ENCODE measurements around the gene TNC.

The TNC gene

GRCh38 chr9:115012486-115012885 is 105.5 kb downstream of the TNC start:
- H3K4me3 ChIP-seq (ENCODE audit: low read length), result no peak overlapping the region
- no peaks in the 10 kb centered on the region for H3K27me3 ChIP-seq (ENCODE audit: control insufficient read depth, insufficient read depth, low read length)
- no peak overlapping the region for H3K27ac ChIP-seq (ENCODE audit: low read depth, low read length)
- no peak overlapping the region for H3K9ac ChIP-seq (ENCODE audit: low read length)
- no peaks in the 10 kb centered on the region for H3K36me3 ChIP-seq (ENCODE audit: control insufficient read depth, insufficient read depth, low read length)
- peaks cover 12% of the 10 kb centered on the region for H3K4me1 ChIP-seq (ENCODE audit: control insufficient read depth, insufficient read depth, low read length)

GRCh38 chr9:115010874-115011273 is 107.1 kb downstream of the TNC start:
- Histone ChIP-seq H3K36me3 (ENCODE audit: control insufficient read depth, insufficient read depth, low read length) (no peaks in the 10 kb centered on the region), H3K9ac (ENCODE audit: low read length) (no peak overlapping the region), H3K27ac (ENCODE audit: low read depth, low read length) (no peak overlapping the region), H3K4me3 (ENCODE audit: low read length) (no peak overlapping the region), H3K4me1 (ENCODE audit: control insufficient read depth, insufficient read depth, low read length) (no peaks in the 10 kb centered on the region), H3K27me3 (ENCODE audit: control insufficient read depth, insufficient read depth, low read length) (no peaks in the 10 kb centered on the region)

DNA sequence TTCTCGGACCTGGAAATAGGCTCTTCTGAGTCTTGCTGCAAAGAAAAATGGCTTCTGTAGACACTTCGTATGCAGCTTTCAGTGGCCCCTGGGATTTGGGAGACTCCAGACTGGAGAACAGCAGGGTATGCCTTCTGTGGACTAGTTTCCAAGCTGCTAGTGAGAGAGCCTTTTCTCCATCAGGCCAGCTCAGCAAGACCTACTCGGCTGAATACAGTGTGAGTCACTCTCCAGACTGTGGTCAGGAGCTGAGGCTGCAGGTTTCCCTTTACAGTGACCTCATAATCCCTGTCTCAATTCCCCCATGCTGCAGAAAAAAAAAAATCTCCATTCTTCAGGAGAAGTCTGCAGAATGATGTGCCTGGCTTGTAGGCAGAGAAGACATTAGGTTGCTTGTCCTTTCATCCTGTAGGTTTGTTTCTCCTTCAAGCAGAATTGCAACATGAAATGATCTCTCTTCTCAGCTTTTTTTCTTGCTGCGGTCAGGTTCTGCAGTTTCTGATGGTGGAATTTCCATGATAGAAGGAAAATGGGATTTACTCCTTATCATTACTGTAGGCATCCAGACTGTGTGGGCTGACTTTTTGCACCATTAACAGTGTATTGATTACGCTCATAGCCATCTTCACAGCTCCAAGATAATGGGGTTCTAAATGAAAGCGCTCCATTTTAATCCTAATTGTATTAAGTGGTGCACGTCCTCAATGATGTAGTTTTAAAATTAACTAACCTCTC is 109.3 kb downstream of the TNC start:
- Histone ChIP-seq H3K9ac (ENCODE audit: low read length) (no peak overlapping the region), H3K36me3 (ENCODE audit: control insufficient read depth, insufficient read depth, low read length) (no peaks in the 10 kb centered on the region), H3K27ac (ENCODE audit: low read depth, low read length) (no peak overlapping the region), H3K27me3 (ENCODE audit: control insufficient read depth, insufficient read depth, low read length) (no peaks in the 10 kb centered on the region), H3K4me1 (ENCODE audit: control insufficient read depth, insufficient read depth, low read length) (no peaks in the 10 kb centered on the region), H3K4me3 (ENCODE audit: low read length) (no peak overlapping the region)

DNA sequence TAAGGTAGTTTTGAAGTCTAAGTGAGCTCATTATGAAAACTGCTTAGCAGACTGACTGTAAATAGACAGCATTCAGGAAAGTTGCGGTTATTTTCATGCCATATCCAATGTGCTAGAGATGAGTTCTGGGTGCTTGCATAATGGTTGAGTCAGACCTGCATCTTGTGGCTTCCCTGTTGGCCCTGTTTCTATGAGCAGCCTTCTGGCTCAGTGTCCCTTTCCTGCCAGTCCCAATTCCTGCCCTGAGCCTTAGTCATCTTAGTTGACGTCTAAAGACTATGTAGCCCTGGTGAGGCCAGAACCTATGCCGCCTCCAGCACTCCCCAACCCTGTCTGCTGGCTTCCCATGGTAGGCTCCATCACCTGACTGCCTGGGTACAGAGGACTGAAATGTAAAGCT is 111.3 kb downstream of the TNC start:
- no peaks in the 10 kb centered on the region for H3K27me3 ChIP-seq (ENCODE audit: control insufficient read depth, insufficient read depth, low read length)
- no peaks in the 10 kb centered on the region for H3K36me3 ChIP-seq (ENCODE audit: control insufficient read depth, insufficient read depth, low read length)
- H3K4me1 ChIP-seq (ENCODE audit: control insufficient read depth, insufficient read depth, low read length), result no peaks in the 10 kb centered on the region
- H3K4me3 ChIP-seq (ENCODE audit: low read length), result no peak overlapping the region
- H3K9ac ChIP-seq (ENCODE audit: low read length), result no peak overlapping the region
- no peak overlapping the region for H3K27ac ChIP-seq (ENCODE audit: low read depth, low read length)

- Histone ChIP-seq H3K4me3 (ENCODE audit: low read length) (no peak overlapping the region), H3K27me3 (ENCODE audit: control insufficient read depth, insufficient read depth, low read length) (no peaks in the 10 kb centered on the region), H3K36me3 (ENCODE audit: control insufficient read depth, insufficient read depth, low read length) (no peaks in the 10 kb centered on the region), H3K9ac (ENCODE audit: low read length) (no peak overlapping the region), H3K4me1 (ENCODE audit: control insufficient read depth, insufficient read depth, low read length) (no peaks in the 10 kb centered on the region), H3K27ac (ENCODE audit: low read depth, low read length) (no peak overlapping the region)
These were observed 112.6 kb downstream of the TNC start for GRCh38 chr9:115005322-115005721.

DNA sequence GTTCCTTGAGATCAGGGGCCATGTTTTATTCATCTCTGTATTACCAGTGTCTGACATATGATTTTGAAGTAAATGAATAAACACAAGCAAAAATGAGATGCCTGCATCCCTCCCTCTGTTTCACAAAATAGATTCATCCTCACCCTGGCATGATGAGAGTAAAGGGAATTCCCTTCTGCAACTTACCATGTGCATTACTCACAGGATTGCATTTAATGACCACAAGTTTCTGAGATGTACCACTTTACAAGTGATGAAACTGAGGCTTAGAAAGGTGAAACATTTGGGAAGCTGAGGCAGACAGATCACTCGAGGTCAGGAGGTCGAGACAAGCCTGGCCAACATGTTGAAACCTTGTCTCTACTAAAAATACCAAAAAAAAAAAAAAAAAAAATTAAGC is 113.4 kb downstream of the TNC start:
- Histone ChIP-seq H3K27me3 (ENCODE audit: control insufficient read depth, insufficient read depth, low read length) (no peaks in the 10 kb centered on the region), H3K36me3 (ENCODE audit: control insufficient read depth, insufficient read depth, low read length) (no peaks in the 10 kb centered on the region), H3K27ac (ENCODE audit: low read depth, low read length) (no peak overlapping the region), H3K4me3 (ENCODE audit: low read length) (no peak overlapping the region), H3K9ac (ENCODE audit: low read length) (no peak overlapping the region), H3K4me1 (ENCODE audit: control insufficient read depth, insufficient read depth, low read length) (no peaks in the 10 kb centered on the region)

DNA sequence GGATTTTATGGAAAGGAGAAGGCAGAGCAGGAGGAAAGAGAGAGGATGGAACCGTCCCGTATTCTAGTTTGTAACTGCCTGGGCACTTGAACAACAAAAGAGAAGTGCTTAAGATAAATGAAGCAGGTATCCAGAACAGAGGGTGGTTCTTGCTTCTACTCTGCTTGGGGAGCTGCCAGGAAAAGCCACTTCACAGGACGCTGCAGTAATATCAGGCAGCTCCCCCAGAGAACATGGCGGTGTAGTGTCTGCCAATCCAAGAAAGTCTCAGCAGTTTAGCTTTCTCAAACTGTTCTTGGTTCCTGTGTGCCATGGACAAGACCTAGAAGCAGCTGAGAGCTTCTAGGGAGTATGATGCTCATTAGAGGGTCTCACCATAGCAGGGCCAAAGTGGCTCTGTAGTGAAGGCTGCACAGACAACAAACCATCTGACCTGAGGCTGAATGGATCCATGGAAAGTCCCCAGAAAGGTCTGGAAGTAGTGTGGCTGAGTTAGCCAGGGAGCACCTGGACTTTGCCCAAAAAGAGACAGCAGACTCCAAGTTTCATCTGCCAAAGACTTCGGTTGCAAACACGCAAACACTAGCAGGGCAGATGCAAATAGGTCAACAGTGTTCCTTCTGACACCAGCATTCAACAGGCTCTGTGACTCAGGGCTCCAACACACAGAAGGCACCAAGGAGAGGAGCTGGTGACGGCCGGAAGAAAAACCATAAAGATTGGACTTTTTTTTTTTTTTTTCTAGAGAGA is 115.4 kb downstream of the TNC start:
- Histone ChIP-seq H3K27me3 (ENCODE audit: control insufficient read depth, insufficient read depth, low read length) (no peaks in the 10 kb centered on the region), H3K36me3 (ENCODE audit: control insufficient read depth, insufficient read depth, low read length) (no peaks in the 10 kb centered on the region), H3K4me3 (ENCODE audit: low read length) (no peak overlapping the region), H3K9ac (ENCODE audit: low read length) (no peak overlapping the region), H3K27ac (ENCODE audit: low read depth, low read length) (no peak overlapping the region), H3K4me1 (ENCODE audit: control insufficient read depth, insufficient read depth, low read length) (no peaks in the 10 kb centered on the region)

GRCh38 chr9:115000217-115000639 is 117.7 kb downstream of the TNC start:
- H3K4me3 ChIP-seq (ENCODE audit: low read length), result no peak overlapping the region
- no peaks in the 10 kb centered on the region for H3K36me3 ChIP-seq (ENCODE audit: control insufficient read depth, insufficient read depth, low read length)

DNA sequence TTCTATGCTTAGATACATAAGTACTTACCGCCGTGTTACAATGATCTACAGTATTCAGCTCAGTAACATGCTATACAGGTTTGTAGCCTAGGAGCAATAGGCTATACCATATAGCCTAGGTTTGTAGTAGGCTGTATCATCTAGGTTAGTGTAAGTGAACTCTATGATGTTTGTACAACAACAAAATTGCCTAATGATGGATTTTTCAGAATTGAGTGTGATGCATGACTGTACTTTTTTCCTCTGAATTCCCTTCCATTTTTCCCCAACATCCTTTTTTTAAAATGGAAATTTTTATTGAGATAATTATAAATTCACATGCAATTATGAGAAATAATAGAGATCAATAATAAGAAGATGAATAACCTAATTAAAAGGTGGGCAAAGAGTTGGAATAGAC is 119.6 kb downstream of the TNC start:
- Histone ChIP-seq H3K4me1 (ENCODE audit: control insufficient read depth, insufficient read depth, low read length) (no peaks in the 10 kb centered on the region), H3K4me3 (ENCODE audit: low read length) (no peak overlapping the region), H3K36me3 (ENCODE audit: control insufficient read depth, insufficient read depth, low read length) (no peaks in the 10 kb centered on the region), H3K9ac (ENCODE audit: low read length) (no peak overlapping the region), H3K27ac (ENCODE audit: low read depth, low read length) (no peak overlapping the region), H3K27me3 (ENCODE audit: control insufficient read depth, insufficient read depth, low read length) (no peaks in the 10 kb centered on the region)

More at GRCh38 chr9:115000217-115000639, 117.7 kb downstream of the TNC start:
- Histone ChIP-seq H3K27ac (ENCODE audit: low read depth, low read length) (no peak overlapping the region), H3K9ac (ENCODE audit: low read length) (no peak overlapping the region), H3K4me1 (ENCODE audit: control insufficient read depth, insufficient read depth, low read length) (no peaks in the 10 kb centered on the region), H3K27me3 (ENCODE audit: control insufficient read depth, insufficient read depth, low read length) (no peaks in the 10 kb centered on the region)

DNA sequence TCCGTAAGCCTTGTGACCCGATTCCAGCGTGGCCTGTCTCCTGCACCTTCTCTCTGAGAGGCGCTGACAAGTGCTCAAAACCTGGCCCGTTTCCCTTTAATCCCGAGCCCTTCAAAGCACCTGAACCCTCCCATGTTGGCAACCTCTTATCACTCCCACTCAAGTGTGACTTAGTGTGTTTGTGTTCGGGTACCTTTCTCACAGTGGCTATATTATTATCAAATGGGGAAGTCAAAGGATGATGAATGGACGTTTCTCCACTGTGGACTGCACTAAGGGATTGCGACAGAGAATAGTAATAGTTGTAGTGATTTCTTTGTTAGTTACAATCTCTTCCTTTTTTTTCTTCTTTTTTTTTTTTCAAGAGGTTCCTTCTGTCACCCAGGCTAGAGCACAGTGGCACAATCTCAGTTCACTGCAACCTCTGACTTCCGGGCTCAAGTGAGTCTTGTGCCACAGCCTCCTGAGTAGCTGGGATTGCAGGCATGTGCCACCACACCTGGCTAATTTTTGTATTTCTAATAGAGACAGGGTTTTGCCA is 122.2 kb downstream of the TNC start:
- H3K36me3 ChIP-seq (ENCODE audit: control insufficient read depth, insufficient read depth, low read length), result no peaks in the 10 kb centered on the region
- H3K27ac ChIP-seq (ENCODE audit: low read depth, low read length), result no peak overlapping the region
- no peak overlapping the region for H3K9ac ChIP-seq (ENCODE audit: low read length)
- no peaks in the 10 kb centered on the region for H3K4me1 ChIP-seq (ENCODE audit: control insufficient read depth, insufficient read depth, low read length)
- H3K27me3 ChIP-seq (ENCODE audit: control insufficient read depth, insufficient read depth, low read length), result no peaks in the 10 kb centered on the region
- H3K4me3 ChIP-seq (ENCODE audit: low read length), result no peak overlapping the region

DNA sequence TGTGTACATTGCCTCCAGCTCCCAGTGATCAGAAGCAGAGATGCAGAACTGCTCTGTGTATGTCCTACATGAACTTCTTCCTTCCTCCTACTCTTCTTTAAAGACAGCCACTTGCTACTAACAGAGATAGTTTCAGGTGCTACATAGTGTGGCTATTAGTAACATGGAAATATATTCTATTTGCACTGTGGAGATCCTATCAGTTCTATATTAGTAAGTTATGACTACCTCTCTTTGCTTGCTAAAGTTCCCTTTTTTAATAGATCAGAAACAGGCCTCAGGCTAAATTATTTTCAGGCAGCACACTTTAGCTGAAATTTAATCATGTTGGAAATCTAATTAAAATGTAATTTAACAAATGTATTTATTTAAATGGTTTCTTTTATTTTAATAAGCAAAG is 123.2 kb downstream of the TNC start:
- no peaks in the 10 kb centered on the region for H3K4me1 ChIP-seq (ENCODE audit: control insufficient read depth, insufficient read depth, low read length)
- no peaks in the 10 kb centered on the region for H3K36me3 ChIP-seq (ENCODE audit: control insufficient read depth, insufficient read depth, low read length)
- no peak overlapping the region for H3K27ac ChIP-seq (ENCODE audit: low read depth, low read length)
- H3K4me3 ChIP-seq (ENCODE audit: low read length), result no peak overlapping the region
- no peak overlapping the region for H3K9ac ChIP-seq (ENCODE audit: low read length)
- H3K27me3 ChIP-seq (ENCODE audit: control insufficient read depth, insufficient read depth, low read length), result no peaks in the 10 kb centered on the region

DNA sequence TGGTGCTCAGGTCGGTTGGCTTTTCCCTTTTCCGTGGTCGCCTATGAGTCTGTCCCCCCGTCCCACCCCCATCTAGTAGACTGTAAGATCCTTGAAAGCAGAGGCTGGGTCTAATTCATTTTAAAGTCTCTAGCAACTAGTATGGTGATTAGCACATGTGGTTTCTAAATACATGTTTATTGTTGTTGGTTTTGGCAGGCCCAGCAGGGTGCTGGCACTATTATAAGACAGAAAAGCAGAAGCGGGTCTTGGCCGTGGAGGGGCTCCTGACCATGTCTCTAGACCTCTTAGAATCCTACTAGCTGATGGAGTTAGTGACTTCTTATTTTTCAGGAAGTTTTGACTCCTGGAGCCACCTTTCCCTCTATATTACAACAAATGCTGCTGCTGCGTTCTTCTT is 126.1 kb downstream of the TNC start:
- Histone ChIP-seq H3K27me3 (ENCODE audit: control insufficient read depth, insufficient read depth, low read length) (no peaks in the 10 kb centered on the region), H3K27ac (ENCODE audit: low read depth, low read length) (no peak overlapping the region), H3K4me1 (ENCODE audit: control insufficient read depth, insufficient read depth, low read length) (no peaks in the 10 kb centered on the region), H3K36me3 (ENCODE audit: control insufficient read depth, insufficient read depth, low read length) (no peaks in the 10 kb centered on the region), H3K9ac (ENCODE audit: low read length) (no peak overlapping the region), H3K4me3 (ENCODE audit: low read length) (no peak overlapping the region)

Data from rectal smooth muscle tissue (tissue), 1 donor.